Pancreas (tissue), 10 donors: ENCODE results near the gene STPG4. TPM values are rescaled to one million over a fixed set of nuclear protein-coding genes. Genes with fewer than 3 reads are reported as not detected.
A peak's percentile ranks its signal among the peaks of the same experiment; 100 is the strongest.

Experiments used
- ATAC-seq, 4 donors: fragments of 200-7000 bp; cut with Tn5 transposase; one replicate each; pipeline versions ENCODE4 v1.8.0 to v1.9.1; 2020; ENCODE audit warnings: mild to moderate bottlenecking in 4 of 4, moderate library complexity in 4 of 4
- DNase-seq, 6 donors: peaks; one replicate each; pipeline ENCODE4 v3.0.0-alpha.2; 2020
- FAIRE-seq: peaks from 2 replicates; lab custom pipeline; 2012; peaks lifted over from hg19 to GRCh38; lab: Jason Lieb, UNC
- H3K27ac ChIP-seq, 4 donors: fragments of 200-600 bp; sonication (generic); 1 replicate in 3 of 4; 2 replicates in 1 of 4; pipeline versions ENCODE4 v1.5.0 to v1.8.0; 2020
- H3K27me3 ChIP-seq, 4 donors: fragments of 200-600 bp; one replicate each; pipeline ENCODE4 v1.8.0; 2021
- H3K36me3 ChIP-seq, 3 donors: fragments of 200-600 bp; sonication (generic) in 1 of 3; one replicate each; pipeline versions ENCODE4 v1.5.0 to v1.8.0; 2020 to 2021
- H3K4me1 ChIP-seq, 3 donors: fragments of 200-600 bp; one replicate each; pipeline ENCODE4 v1.8.0; 2021
- H3K4me3 ChIP-seq, 4 donors: fragments of 200-600 bp; sonication (generic) in 2 of 4; one replicate each; pipeline versions ENCODE4 v1.5.0 to v1.8.0; 2020 to 2021
- H3K9me3 ChIP-seq, 4 donors: fragments of 200-600 bp; one replicate each; pipeline ENCODE4 v1.8.0; 2021
- CTCF ChIP-seq, 4 donors: fragments of 200-600 bp; sonication (generic) in 3 of 4; IDR thresholded peaks; one replicate each; pipeline versions ENCODE4 v1.5.0 to v1.8.0; 2021; ENCODE audit warnings: antibody characterized with exemption in 4 of 4
- WGBS, 2 donors: extraction: QIAGEN DNeasy Blood & Tissue Kit; methylation state at CpG; one replicate each; pipeline ENCODE4 v1.1.7; 2013; 5-methylcytosine and 5-hydroxymethylcytosine counted together
- intact Hi-C, 3 donors: fragments of 100-400 bp; cut with DNase I; formaldehyde crosslinking; loops; one replicate each; pipeline versions ENCODE4 v1.11.1 to v1.14.2; 2022
- polyA plus RNA-seq, 2 donors: library from polyadenylated mRNA; stranded (reverse); fragments of 200-250 nt; gene quantifications; one replicate each; pipeline ENCODE4 v1.2.3, GENCODE V29; 2013
- total RNA-seq, 6 donors: library from RNA; stranded (reverse); fragmentation: NEBNext Ultra II Directional in 4 of 6; extraction: Animal tissue kit (Norgen Biotek cat#: 25700) in 4 of 6; gene quantifications; one replicate each; pipeline versions ENCODE4 v1.2.1 to v1.2.4, GENCODE V29; 2021 to 2023
- donor health status: healthy with polysubstance abuse.
- donor health status: DM: no; HTN: no; CAD: no; lungs with moderate emphysema.
- donor health status: DM: no; HTN: no; CAD: no.
- donor health status: control.
- donor health status: control.
- donor health status: Bipolar disorder and iron deficiency.
- donor health status: DM: yes; HTN: yes; CAD: no.
- donor health status: DM: no; HTN: no; CAD: no.
- donor health status: DM: no; HTN: no; CAD: no.
- donor health status: DM: yes; HTN: yes; CAD: no.

The STPG4 gene
- total and polyA plus RNA-seq, 8 donors: not detected

DNA sequence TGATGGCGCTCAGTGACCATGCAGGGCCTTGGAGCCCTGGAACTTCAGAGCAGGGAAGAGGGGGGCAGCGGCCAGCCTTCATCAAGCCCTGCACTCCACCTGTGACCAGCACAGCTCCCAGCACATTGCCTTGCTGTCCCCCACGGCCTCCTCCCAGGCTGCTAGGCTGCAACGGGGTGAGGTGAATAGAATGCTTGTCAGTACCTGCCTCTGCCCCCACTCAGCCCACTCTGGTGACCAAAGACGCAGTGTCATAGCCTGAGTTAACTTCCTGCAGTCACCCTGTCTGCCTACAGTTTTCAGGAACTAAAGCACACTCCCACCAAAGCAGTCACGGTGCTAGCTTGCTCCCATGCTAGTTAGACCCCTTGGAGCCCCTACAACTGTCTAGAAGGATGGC, 72.1 kb downstream of the STPG4 start:
- H3K27ac ChIP-seq: no peak overlapping the region
- no peaks in the 10 kb centered on the region for H3K27me3 ChIP-seq
- 88 to 94% methylated on average over 6 of the region's 6 CpGs for WGBS, 2 donors
- peak in 1 of 6 donors; percentile 55 for DNase-seq
- no peak overlapping the region for H3K4me3 ChIP-seq
- TF ChIP-seq CTCF (IDR thresholded peaks at IDR 0.05): no peak
- no peaks in the 10 kb centered on the region for H3K9me3 ChIP-seq
- ATAC-seq: no peak
- FAIRE-seq: no peak
- no peaks in the 10 kb centered on the region for H3K36me3 ChIP-seq
- intact Hi-C loops: no loop called here
- H3K4me1 ChIP-seq: peaks cover 5 to 21% (median 14%) of the 10 kb centered on the region in 3 donors

GRCh38 chr2:47080888-47081301, 74.2 kb downstream of the STPG4 start:
- no peak for TF ChIP-seq CTCF (IDR thresholded peaks at IDR 0.05)
- DNase-seq (no peak), ATAC-seq (no peak), FAIRE-seq (no peak)
- Histone ChIP-seq H3K4me1 (peaks cover 5 to 21% (median 14%) of the 10 kb centered on the region in 3 donors), H3K27me3 (no peaks in the 10 kb centered on the region), H3K27ac (no peak overlapping the region), H3K36me3 (no peaks in the 10 kb centered on the region), H3K9me3 (no peaks in the 10 kb centered on the region), H3K4me3 (no peak overlapping the region)
- intact Hi-C loops: no loop called here
- 95% methylated on average over 7 of the region's 7 CpGs for WGBS, 2 donors

GRCh38 chr2:47079515-47080412, 75.3 kb downstream of the STPG4 start:
- Histone ChIP-seq H3K27me3 (no peaks in the 10 kb centered on the region), H3K4me3 (no peak overlapping the region), H3K9me3 (no peaks in the 10 kb centered on the region), H3K36me3 (no peaks in the 10 kb centered on the region), H3K4me1 (peaks cover 5 to 21% (median 14%) of the 10 kb centered on the region in 3 donors), H3K27ac (peak overlapping the region in 2 of 4 donors; percentile 44 to 68)
- FAIRE-seq (no peak), ATAC-seq (peak in 2 of 4 donors; percentile 4 to 18), DNase-seq (peak in 1 of 6 donors; percentile 61)
- intact Hi-C loops: no loop called here
- no peak for TF ChIP-seq CTCF (IDR thresholded peaks at IDR 0.05)
- WGBS, 2 donors: 68% methylated on average over 11 of the region's 11 CpGs

DNA sequence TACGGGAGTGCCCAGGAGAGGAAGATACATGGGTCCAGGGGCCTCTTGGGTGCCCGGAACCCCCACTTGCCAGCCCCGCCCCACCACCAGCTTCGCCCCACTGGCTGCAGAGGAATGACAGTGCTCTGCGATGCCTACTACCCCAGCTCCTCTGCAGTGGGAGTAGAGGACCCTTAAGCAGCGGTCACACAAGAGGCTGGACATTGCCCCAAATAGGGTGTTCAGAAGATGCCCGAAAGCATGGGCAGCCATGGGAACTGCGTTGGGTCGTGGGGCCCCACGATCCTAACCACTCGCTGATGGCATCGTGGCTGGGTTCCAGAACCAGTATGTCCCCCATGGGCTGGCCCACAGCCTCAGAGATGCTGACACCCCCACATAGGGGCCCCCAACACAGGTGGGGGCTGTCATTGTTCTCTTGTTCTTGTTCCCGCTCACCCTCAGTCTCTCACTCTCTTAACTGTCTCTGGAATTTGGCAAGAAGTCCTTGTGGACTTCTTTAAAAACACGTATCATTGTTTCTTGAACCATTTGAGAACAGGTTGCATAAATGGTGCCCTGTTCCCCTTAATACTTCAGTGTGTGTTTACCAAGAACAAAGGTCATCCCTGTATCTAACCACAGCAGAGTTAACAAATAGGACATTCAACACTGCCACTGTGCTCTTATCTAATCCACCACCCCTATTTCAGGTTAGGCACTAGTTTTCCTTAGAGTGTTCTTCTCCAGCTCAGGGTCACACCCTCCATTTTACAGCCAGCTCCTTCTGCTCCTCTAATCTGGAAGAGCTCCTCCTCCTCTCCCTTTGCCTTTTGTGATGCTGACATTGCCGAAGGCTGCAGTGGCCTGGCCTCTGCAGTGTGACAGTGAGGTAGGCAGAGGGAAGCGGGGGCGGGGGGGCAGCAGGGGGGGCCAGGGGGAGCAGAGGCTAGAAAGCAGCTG, 76.3 kb downstream of the STPG4 start:
- Histone ChIP-seq H3K36me3 (no peaks in the 10 kb centered on the region), H3K9me3 (no peaks in the 10 kb centered on the region), H3K27me3 (no peaks in the 10 kb centered on the region), H3K4me3 (no peak overlapping the region), H3K27ac (peak overlapping the region in 2 of 4 donors; percentile 44 to 68), H3K4me1 (peaks cover 5 to 21% (median 14%) of the 10 kb centered on the region in 3 donors)
- intact Hi-C loops: no loop called here
- TF ChIP-seq CTCF (IDR thresholded peaks at IDR 0.05): no peak
- no peak for FAIRE-seq
- peak; percentile 39 to 75 (median 67) for ATAC-seq
- 73 to 76% methylated on average over 17 of the region's 17 CpGs for WGBS, 2 donors
- DNase-seq: no peak
